NCI-H69 (cell line): ENCODE measurements around the gene PTP4A2.

ENCODE experiments used
- DNase-seq: peaks from one replicate; lab custom pipeline; 2025; lab: John Stamatoyannopoulos, UW

PTP4A2 gene

DNA sequence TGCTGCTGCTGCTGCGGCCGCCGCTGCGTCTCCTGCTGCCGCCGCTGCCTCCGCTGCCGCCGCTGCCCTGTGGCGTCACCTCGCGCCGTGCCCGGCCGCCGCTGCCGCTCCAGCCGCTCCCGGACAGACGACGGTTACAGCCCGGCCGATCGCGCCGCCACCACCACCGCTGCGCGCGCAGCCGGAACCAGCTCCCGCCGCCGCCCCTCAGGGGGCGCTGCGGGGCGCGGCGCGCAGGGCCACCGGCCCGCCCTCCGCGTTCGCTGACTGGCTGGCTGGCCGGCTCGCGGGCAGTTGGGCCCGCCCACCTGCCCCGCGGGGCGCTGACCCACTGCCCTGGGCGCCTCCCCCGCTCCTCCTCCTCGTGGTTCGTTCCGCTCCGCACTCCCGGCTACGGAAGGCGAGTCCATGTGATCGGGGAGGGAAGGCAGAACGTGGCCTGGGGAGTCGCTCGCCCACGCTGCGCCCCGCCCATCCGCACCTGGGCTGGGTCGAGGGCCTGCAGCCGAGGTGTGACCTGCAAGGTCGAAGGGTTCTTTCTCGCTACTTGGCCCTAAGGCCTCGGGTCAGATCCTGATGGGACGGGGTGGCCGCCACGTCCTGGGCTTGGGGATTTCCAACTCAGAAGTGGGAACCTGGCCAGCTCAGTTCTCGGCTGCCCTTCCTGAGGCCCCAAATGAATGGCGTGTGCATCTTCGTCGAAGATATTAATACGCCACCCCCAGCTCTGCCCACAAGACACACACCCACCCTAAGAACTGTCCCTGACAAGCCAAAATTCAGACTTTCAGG is at the start of gene PTP4A2:
Gene PTP4A2, minus strand, starts transcription at position 185 of the 792 bp plus-strand sequence. CDS start 19,303 bp downstream, outside the sequence.
- DNase-seq: peak; percentile 94

DNA sequence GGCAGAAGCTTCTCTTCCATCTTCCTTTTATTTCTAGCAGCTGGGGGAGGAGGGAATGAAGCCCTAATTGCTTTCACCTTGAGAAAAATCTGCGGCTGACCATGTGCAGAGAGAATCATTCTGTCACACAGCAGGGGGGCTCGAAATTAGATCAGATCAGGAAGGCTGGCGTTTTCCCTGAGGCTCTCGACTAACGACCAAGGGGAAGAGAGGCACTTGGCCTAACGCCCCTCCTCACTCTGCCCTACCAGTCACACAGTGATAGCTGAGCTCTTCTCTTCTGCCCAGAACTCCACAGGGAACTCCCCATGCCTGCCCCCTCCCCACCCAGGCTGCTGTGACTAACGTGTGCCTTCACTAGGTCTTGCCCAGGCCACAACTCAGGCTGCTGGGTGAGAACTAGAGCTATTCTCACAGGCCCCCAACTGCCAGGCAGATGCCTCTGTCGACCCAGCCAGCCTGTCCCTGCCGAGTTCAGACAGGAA is 49.0 kb upstream of the PTP4A2 start:
- peak; percentile 92 for DNase-seq

GRCh38 chr1:31985430-31985829 is 47.3 kb upstream of the PTP4A2 start:
- peak; percentile 51 for DNase-seq

DNA sequence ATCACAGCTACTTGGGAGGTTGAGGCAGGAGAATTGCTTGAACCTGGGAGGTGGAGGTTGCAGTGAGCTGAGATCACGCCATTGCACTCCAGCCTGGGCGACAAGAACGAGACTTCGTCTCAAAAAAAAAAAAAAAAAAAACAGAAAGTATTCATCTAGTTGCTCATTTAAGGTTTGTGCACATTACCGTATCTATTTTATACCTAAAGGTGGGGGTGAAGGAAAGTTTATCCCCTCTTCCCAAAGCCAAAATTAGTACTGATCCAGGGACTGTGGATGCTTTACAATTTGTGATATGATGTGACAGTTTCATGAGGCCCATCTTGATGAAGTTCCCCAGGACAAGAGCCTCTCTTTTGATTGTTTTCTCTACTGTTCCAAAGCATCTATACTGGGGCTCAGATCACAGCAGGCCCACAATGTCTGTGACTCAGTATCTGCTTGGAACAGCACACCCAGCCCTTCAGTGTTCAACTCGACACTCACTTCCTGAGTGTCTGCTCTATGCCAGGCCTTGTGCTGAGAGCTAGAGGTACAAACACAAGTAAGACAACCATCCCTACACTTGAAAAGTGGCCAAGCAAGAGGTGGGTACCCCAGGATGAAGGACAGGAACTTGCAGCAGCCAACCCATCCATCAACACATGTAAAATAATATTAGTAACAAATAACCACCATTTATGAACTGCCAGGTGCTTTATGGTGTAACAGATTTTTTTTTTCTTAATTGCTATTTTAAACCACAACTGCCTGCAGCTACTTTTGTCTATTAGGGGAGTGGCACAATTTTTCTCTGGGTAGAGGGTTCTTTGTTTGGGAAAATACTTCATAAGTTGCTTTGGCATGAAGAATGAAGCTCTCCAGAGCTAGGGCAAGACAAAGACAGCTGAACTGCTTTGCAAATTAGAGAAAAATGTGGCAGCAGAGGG is 46.5 kb upstream of the PTP4A2 start:
- peak; percentile 20 for DNase-seq

GRCh38 chr1:31981972-31982371 is 43.8 kb upstream of the PTP4A2 start:
- DNase-seq: peak; percentile 90

- DNase-seq: no peak
Measured at GRCh38 chr1:31981456-31981839, 43.3 kb upstream of the PTP4A2 start.

DNA sequence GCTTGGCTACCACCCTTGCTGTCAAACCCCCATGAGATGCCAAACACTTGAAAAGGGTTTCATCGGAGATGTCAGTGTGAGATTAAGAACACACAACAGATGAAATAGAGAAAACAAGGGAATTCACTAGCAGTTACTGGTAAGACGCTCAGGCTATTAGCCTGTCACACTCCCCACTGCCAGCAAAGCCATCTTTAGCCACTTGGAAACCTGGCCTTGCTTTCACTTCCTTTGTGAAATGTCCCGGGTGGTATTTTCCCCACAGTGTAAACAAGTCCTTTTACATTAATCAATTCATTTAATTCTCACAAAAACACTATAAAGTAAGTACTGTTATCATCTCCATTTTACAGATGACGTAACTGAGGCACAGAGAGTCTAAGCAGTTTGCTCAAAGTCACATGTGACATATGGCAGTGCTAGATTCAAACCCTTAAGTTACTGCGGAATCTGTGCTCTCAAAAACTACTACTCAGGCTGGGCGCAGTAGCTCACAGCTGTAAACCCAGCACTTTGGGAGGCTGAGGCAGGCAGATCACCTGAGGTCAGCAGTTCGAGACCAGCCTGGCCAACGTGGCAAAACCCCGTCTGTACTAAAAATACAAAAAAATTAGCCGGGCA is 42.8 kb upstream of the PTP4A2 start:
- DNase-seq: no peak

DNA sequence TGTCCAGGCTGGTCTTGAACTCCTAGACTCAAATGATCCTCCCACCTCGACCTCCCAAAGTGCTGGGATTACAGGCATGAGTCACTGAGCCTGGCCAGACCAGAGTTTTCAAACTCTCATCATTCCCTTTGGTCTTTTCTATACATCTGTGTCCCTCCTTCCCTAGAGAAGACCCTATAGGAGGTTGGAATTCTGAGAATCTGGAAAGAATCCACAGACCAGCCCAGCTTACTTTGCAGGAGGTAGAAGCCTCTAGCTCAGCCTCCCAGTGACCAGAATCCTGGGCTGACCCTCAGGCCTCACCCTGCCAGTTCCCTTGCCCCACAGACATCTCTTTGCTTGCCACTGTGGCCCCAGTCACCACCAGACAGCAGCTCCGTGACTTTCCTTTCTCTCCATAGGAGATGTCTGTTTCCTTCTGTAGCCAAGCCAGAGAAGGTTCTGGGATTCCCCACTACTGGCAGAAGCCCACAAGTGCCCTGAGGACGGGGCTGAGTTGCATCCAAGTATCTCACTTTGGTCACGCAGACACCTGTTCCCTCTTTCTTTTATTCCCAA is 40.8 kb upstream of the PTP4A2 start:
- no peak for DNase-seq

GRCh38 chr1:31977385-31978131 is 39.4 kb upstream of the PTP4A2 start:
- DNase-seq: peak; percentile 62

- DNase-seq: no peak
Measured at GRCh38 chr1:31976401-31976800, 38.2 kb upstream of the PTP4A2 start.

DNA sequence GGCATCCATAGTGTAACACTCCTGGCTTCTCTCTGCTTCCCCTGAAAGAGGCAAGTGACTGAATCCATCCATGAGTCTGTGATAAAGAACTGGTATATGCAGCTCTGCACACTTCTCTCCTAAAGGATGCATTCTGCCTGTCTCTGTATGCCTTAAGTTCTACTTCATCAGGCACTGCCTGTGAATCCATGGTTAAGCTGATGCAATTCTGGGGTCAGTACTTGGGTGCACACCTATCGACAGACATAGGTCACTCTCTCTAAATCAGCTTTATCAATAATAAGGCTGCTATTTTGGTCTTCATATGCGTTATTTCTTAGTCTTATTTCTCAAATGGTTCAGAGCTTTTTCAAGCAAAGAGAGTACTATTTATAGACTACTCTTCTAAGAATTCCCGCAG is 32.7 kb upstream of the PTP4A2 start:
- DNase-seq: no peak

- no peak for DNase-seq
Measured at GRCh38 chr1:31961536-31961935, 23.4 kb upstream of the PTP4A2 start.

- DNase-seq: no peak
Measured at GRCh38 chr1:31959521-31960340, 21.6 kb upstream of the PTP4A2 start.

DNA sequence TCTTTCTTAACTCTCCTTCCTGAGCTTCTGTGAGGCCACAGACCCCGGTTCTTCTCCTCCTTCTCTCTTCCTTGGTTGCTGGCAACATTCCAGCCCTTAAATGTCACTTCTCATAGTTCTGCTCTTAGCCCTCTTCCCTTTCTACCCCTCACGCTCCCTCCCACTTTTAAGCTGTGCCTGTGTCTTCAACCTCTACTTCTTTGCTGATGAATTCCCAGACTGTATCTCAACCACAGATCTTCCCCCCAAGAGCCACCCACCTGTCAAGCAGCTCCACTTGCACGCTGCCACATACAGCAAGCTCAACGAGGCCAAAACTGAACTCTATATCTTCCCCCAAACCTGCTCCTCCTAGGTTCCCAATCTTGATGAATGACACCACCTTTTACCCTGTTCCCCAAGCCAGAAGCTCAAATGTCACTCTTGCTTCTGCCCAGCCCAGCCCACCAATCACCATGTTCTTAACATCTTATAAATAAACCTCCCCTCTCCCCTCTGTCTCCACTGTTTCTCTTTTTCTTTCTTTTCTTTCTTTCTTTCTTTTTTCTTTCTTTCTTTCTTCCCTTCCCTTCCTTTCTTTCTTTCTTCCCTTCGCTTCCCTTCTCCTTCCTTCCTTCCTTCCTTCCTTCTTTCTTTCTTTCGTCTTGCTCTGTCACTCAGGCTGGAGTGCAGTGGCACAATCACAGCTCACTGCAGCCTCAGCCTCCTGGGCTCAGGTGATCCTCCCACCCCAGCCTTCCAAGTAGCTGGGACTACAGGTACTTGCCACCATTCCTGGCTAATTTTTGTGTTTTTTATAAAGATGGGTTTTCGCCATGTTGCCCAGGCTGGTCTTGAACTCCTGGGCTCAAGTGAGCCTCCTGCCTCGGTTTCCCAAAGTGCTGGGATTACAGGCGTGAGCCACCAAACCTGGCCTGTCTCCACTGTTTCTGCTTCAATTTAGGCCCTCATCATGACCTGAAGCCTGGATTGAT is 19.8 kb upstream of the PTP4A2 start:
- DNase-seq: no peak

- DNase-seq: no peak
Measured at GRCh38 chr1:31955917-31956736, 18.0 kb upstream of the PTP4A2 start.

DNA sequence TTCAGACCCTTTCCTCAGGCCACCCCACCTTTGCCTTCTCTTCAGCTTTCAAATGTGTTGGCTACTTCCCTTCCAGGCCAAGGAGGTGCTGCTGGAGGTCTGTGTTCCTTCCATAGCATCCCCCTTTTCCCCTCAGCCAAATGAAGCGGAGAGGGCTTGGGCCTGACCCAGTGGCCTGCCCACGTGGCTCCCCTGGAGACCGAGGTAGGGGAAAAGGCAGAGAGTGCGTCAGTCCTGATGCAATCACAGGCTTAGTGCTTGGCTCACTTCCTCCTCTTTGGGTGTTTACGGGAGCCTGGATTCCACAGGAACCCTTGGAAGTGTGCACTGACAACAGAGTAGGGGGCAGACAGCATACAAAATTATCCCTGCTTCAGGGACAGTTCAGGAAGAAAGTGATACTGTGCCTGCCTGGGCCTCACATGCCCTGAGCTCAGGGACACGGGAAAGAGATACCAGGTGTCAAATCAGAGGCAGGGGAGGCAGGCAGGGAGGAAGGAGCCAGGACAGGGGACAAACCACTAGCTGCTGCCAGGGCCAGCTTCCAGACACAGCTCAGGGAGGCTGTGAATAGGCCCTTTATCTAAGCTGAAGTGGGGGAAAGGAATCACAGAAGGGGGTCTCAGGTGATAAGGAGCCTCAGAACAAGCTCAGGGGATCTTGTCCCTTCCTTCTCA is 16.6 kb upstream of the PTP4A2 start:
- no peak for DNase-seq

DNA sequence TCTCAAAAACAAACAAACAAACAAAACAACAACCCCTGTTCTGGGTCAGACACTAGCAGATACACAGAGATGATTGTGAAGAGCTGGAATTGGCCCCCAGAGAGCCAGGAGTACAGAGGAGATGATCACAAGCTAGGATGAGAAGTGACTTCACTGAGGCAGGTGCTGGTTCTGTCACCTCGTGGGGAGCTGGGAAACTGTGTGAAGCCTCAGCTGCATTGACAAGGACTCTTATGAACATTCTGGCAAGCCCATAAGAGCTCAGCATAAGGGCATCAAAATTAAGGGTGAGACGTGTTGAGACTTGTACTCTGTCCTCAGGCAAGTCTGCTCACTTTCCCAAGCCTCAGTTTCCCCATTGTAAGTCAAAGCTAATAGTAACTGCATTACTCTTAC is 14.7 kb upstream of the PTP4A2 start:
- DNase-seq: no peak

GRCh38 chr1:31951276-31951675 is 13.1 kb upstream of the PTP4A2 start:
- no peak for DNase-seq
